ENCODE measurements around the gene TET2.

TET2 gene

DNA sequence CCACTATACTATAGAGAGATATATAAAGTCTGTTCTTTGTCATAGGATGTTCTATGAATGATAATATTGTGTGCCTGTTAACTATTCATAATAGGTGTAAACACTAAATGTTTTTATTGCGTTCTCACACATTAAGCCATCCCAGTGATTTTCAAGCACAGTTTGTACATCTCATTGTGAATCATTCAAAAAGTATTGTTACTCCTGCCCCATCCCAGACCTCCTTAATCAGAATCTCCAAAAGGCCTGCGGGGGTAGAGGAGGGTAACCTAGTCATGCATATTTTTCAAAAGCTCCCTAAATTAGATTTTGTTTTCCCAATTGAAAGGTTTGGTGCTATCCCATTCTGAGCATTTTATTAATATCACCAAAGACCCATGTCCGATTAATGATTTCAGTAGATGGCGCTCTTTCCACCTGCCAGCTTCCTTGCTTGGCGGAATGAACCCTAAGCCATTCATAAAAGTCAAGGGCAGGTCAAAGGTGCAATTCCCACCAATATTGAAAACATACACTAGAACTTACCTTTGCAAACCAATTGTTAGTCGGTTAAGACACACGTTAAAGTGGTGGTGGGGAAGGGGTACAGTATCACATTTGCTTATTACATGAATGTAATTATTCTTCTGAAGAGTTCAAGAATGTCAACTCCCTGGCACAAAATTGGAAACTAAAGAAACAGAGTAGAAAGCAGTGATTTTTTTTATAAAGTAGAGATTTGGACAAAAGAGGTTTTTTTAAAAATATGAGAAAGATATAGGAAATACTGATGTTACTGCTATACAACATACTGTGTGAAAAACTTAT is 5.8 kb upstream of the TET2 start:
- no peak for DNase-seq (ENCODE audit: low read depth)

DNA sequence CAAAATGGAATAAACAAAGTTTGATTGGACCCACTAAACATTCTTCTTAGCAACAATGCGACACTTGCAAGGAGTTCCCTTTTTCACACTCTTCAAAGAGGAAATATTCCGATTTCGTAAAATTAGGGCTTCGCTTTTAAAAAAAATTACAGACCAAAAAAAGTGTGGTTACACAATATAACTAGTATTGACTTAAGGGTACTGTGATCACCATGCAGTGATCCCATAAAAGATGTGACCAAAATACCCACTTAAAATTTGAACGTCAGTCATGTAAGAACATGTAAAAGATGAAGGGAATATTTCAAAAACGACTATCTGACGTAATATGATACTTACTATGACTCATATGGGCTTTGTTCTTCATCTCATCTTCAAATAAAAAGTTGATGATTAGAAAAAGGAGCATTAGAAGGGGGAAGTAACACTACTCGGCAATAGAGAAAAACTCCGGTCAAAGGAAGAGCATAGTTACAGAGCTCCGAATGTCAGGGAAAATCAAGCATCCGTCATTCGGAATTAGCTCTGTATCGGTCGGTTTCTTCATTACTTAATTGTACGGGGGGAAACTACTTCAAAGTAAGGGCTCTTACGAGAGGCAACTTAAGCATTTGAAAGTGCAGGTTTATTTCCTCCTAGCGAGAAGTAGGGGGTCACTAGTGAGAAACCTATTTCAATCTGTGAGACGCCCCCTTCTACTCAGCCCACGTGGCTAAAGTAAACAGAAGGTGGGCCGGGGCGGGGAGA is 1.3 kb upstream of the TET2 start:
- DNase-seq (ENCODE audit: low read depth), result no peak

DNA sequence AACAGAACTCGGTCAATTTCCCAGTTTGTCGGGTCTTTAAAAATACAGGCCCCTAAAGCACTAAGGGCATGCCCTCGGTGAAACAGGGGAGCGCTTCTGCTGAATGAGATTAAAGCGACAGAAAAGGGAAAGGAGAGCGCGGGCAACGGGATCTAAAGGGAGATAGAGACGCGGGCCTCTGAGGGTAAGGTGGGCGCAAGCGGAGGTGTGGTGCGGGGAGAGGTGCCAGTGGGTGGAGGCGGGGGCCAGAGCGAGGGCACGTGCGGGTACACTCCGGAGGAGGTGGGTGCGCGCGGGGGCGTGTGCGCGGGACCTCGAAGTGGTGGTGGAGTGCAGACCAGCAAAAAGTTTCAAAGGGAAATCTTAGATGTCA is 787 bp upstream of the TET2 start:
- DNase-seq (ENCODE audit: low read depth), result no peak

GRCh38 chr4:105147016-105147552 is 408 bp downstream of the TET2 start:
- DNase-seq (ENCODE audit: low read depth), result no peak

DNA sequence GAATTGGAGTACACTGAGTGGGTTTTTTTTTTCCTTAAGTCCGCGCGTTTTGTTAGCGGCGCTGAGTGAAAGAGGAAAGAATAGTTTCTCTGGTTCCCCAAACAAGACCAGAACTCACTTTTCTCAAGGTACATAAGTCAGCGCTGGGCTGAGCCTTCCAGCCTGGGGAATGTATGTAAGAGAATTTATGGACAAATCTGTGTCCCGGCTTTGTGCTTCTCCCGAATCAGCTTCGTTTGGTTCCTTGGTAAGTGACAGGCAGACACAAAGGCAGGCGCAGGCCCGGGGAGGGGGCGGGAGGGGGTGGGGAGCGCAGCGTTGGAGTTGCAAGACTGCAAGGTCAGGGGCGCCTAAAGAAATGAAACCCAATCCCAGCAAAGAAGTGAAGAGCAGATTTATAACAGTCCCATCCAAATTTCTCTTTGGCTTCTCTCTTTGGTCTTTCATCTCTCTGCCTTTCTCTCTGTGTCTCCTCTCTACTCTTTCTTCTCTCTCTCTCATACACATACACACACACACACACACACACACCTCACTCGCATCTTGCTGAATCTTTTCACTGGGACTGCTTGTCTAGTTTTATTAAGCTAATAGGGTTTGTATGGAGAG is 981 bp downstream of the TET2 start:
- DNase-seq (ENCODE audit: low read depth), result no peak

DNA sequence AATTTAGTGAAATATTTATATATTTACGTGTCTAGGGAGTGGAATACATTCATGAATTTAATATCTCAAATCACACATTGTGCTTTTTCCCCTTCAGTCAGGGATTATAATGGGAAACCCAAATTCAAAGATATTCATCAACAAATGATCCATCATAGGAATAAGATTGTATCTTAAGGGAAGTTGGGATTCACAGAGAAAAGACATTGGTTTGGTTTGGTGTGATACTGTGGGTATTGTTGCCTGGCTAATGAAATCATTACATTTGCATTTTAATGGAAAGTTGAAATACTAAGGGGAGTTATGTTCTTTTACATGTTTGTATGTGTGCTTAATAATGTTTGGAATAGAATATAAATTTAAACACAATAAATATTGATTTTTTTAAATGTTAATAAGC is 1.7 kb downstream of the TET2 start:
- DNase-seq (ENCODE audit: low read depth), result no peak

DNA sequence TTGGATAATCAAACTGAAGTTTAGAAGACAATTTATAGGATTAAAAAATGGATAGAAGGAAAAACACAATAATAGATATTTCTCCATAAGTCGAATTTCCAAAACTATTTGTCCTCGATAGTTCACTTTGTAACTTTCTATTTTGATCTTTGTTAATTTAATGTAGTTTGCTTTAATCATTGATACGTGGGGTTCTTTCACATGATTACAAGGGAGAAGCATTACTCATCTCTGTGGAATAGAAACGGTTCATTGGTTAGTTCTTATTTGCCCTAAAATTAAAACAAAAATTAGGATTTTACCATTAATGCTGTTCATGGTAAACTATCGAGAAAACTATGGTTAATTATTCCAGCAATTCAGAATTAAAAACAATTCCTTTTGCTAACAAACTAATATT is 2.1 kb downstream of the TET2 start:
- DNase-seq (ENCODE audit: low read depth), result no peak

DNA sequence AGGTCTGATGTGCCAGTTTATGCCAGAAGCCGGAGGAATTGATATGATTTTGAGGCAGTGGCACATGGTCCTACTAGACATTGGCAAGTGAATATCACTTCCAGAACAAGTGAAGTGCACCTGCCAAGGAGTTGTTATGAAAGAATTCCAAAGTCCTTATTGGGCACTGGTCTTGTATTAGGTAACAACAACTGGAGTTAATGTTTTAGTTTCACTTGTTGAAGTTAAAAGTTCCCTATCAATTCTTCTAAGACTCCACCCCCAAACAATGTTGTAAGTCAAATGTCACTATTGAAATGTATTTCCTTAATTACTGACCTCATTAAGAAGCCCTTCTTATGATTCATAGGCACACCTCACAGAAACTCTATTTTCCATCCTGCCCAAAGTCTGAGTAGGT is 3.1 kb downstream of the TET2 start:
- DNase-seq (ENCODE audit: low read depth), result no peak

- DNase-seq (ENCODE audit: low read depth), result no peak
Measured at GRCh38 chr4:105150503-105150902, 3.8 kb downstream of the TET2 start.

DNA sequence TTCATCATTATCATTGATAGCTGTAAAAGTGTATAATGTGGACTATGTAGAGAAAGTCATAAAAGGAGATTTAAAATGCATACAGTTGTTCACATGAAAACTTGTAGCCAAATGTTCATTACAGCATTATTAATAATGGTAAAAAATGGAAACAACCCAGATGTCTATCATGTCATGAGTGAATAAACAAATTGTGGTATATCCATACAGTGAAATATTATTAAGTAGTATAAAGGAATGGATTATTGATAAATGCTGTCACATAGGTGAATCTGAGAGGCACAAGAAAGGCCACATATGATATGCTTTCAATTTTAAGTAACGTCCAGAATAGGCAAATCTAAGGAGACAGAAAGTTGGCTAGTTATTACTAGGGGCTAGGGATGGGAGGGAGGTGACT is 7.1 kb downstream of the TET2 start:
- DNase-seq (ENCODE audit: low read depth), result no peak

DNA sequence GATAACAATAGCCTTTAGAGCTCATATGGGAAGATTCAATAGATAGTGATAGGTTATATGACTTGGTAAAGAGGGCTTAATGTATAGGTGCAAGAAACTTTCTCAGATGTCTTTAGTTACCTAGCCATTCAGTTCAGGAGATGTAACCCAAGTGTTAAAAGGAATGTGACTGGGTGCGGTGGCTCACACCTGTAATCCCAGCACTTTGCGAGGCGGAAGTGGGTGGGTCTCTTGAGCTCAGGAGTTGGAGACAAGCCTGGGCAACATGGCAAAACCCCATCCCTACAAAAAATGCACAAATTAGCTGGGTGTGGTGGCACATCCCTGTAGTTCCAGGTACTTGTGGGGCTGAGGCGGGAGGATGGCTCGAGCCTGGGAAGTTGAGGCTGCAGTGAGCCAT is 7.9 kb downstream of the TET2 start:
- DNase-seq (ENCODE audit: low read depth), result no peak

- DNase-seq (ENCODE audit: low read depth), result no peak
Measured at GRCh38 chr4:105155426-105155825, 8.8 kb downstream of the TET2 start.

DNA sequence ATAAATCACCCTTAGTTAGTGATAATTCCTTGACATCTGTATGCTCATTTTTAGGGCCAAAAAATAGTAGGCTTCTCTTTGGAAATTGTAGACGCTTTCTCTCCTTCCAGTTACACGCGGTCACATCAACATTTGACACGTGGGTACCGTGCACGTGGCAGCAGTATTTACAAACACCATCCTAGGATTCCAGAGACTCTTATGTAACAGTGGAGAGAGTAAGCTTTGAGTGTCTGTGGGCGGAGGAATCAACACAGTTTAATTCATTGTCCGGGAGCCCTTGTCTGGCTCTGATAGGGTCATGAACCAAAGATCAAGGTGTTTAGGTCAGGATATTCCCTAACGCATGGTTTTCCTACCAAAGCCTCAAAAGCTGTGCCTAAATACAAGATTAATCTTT is 12.2 kb downstream of the TET2 start:
- no peak for DNase-seq (ENCODE audit: low read depth)

DNA sequence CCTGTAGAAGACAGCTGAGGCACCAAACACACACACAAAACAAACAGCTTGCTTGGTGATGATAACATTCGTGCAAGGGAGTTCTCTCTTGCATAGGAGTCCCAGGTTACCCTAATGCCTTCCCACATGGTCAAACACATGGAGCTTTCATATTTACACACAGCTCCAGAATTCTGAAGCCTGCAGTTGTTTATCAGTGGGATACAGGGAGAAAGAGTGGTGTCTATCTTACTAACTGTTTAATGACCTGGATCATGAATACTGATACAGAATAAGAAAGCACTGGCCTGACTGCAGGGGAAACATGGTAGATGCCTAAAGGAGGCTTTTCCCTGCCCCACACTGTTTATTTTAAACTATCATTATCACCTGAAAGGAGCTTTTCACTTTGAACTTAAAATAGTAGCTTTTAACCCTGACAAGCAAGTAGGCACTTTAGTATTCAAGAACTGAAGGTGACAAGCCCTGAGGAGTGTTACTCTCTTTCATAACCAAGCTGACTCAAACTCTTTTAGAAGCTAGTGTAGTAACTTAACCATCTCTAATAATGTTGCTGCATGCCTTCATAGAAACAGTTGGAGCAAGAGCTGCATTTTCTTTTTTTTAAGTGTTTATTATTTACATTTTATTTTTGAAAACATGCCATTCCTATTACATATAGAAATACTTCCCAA is 15.6 kb downstream of the TET2 start:
- no peak for DNase-seq (ENCODE audit: low read depth)

DNA sequence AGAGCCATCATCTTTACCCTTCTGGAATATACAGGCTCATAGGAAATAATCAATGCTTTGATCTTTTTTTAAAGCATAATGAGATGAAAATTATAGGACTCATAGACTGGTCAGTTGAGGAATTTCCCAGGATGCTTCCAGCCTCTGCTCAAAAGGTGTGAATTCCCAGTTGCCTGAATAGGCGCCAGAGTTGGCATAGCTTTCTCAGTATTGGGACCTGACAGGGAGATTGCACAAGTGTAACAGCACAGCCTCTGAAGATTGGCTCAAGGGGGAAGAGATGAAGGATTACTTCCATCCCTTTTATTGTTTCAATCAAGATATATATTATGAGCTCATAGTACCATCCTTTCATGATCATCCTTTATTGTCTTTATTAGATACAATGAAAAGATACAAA is 17.9 kb downstream of the TET2 start:
- DNase-seq (ENCODE audit: low read depth), result no peak

DNA sequence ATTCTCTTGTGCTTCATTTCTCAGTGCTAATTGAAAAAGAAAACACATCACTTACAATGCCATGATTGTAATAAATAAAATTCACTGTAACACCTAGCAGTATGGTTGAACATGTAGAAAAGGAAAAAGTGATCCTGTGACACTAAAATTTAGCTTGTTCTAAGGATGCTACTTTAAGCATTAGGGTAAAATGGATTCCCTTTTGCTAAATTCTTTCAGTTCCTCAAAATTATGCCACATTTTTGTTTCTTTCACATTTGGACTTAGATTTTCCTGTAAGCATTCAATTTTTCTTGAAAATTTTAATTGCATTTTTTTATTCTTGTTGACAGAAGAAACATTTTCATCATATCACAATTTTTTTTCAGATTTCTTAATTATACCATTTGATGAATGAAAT is 19.4 kb downstream of the TET2 start:
- no peak for DNase-seq (ENCODE audit: low read depth)

- no peak for DNase-seq (ENCODE audit: low read depth)
Measured at GRCh38 chr4:105170711-105171110, 24.0 kb downstream of the TET2 start.

GRCh38 chr4:105171912-105172311 is 25.2 kb downstream of the TET2 start:
- no peak for DNase-seq (ENCODE audit: low read depth)

- no peak for DNase-seq (ENCODE audit: low read depth)
Measured at GRCh38 chr4:105174098-105174497, 27.4 kb downstream of the TET2 start.

DNA sequence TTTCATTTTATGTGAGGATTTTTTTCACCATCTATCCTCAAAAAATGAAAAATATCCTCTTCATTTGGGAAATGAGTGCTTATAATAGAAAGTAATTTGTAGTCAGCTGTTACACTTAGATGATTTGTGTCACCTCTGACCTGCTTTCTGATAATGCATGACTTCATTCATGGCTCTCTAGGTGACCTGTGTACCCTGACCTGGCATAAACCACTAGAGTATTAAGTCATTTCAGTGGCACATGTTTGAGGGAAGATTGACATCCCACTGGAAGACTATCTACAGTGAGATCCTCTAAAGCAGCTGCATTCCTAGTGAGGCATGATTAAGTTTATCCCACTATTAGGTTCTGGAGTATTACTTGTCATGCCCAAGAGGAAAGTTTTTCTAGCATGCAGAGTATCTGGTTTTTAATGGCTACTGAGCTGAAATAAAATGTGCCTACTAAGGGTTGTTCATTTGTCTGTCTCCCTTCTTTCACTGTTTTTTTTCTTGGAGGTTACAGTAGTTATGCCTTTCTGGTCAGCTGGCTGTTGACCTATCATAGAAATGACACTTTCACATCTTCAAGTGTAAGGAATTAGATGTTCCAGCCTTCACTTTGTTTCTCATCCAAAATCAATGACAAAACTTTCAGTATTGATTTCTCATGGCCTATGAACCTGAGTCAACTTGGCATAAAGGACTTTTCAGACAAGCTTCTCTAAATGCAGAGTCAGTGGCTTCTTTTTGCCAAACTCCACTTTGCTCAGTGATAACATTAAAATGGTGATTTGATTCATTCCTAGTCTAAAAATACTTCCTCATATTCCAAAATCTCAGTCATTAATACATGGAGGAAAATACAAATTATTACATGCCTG is 33.1 kb downstream of the TET2 start:
- DNase-seq (ENCODE audit: low read depth), result no peak

DNA sequence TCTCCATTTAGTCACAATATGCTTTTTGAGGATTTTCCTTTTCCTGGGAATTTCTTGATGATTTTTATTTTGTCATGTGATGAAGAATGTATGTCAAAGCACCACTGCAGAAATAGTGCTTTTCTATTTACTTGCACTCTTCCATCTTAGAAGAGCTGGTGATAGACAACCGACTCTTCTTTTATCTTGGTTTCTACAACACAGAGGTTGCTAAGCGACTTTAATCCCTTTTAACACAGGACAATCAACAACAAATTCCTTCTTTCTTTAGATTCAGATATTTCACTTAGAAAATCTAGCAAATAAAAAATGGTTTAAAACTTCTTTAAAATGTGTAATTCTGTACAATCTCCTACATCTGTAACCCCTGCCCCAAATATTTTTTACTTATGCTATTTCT is 34.6 kb downstream of the TET2 start:
- DNase-seq (ENCODE audit: low read depth), result no peak

DNA sequence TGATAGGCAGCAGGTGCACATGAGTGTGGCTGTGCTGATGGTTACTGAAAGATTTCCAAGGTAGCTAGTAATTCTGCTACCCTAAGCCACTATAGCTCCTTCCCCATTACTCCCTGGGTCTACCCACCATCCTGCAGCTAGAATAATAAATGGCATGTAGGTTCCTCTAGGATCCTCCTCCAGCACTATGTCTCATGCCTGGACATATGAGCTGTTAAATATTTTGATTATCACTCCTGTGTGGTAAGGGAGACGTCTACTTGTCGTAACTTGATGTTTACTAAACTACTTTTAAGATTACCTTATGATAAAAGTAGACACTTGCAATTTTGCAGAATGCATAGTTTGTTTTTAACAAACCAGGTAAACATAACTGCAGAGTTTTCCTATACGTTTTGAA is 35.5 kb downstream of the TET2 start:
- no peak for DNase-seq (ENCODE audit: low read depth)
